HG03045 (cell line): Measurements from ENCODE around the gene GREM1.

Source experiments
- ATAC-seq: cut with Tn5 transposase; IDR thresholded peaks from one replicate; pipeline ENCODE4 v1.9.1; 2021; ENCODE audit warnings: mild to moderate bottlenecking, moderate library complexity; ENCODE audit not compliant: unreplicated experiment

The GREM1 gene

GRCh38 chr15:32778391-32779176, 60.8 kb downstream of the GREM1 start:
- ATAC-seq, result no peak

DNA sequence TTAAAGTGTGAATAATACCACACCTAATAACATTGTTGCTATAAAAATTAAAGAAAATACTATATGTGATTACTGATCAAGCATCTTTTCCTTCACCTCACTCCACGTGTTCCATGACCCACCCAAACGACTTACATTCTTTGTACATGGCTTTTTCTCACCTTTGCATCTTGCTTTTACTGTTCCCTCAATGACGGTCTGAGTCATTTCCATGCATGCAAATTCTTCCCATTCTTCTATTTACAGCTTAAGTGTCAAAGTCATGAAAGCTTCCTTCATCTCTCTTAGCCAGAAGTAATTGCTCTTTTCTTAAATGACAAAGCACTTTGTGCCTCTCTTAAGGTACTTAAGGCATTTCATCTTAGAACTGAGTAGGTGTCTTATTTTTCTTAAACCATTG, 64.0 kb downstream of the GREM1 start:
- ATAC-seq, result no peak

DNA sequence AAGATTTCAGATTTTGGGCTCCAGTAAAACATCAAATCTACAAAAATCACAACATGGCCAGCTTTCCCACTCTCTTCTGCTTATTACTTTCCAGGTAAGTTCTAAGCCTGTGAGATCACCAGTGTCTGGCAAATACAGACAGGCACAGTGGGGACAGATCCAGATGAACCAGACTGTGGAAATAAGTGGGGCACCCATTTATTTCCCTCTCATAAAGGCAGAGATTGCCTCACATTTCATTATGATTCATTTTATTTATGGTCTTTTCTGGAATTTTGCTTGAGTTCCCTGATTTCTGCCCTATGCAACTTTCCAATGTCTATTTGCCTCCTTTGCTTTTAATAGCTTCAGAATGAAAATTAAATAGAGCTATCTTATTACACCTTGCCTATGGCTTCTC, 66.8 kb downstream of the GREM1 start:
- no peak for ATAC-seq

GRCh38 chr15:32786906-32787305, 69.1 kb downstream of the GREM1 start:
- ATAC-seq, result no peak

DNA sequence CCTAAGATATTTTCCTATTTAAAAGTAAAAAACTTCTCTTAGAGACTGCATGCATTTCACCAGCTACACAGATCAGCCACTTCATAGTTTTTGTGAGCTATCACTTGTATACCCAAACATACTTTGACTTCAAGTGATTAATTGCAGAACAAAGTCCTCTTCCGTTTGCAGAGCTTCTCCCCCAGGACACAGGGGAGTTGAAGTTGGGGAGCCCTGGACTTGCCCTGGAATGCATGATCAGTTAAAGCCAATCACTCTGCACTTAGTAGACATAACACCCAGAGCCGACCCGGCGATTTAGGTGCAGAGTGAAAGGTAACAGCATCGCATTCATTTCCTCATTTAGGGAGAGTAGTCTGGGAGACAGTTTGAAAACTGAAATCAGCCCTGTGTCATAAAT, 70.1 kb downstream of the GREM1 start:
- no peak for ATAC-seq

DNA sequence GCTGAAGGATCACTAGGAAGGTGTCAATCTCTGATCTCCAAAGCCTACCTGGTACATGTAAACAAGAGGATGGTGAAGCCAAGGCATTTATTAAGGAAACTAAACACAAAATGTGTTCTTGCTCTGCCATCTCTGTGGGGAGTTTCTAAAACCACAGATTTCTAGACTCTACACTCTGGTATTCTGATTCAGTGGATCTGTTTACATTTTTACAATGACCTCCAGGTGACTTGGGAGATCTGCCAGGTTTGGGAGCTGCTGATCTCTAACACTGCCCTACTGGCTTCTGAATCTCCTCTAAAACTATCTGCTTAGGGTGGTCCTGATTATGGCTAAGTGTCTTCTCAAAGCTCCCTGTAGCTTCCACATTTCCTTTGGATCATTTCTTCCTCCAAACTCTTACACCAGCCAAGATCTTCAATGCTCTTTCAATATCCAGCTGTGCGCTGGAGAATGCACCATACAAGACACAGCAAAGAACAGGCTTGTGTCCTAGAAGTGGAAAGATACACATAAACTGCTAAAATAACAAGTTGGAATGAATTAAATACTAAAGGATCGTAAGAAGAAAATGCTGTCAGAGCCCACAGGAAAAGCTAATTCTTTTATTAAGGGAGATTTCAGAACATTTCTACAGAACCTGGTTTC, 72.7 kb downstream of the GREM1 start:
- ATAC-seq, result no peak

- no peak for ATAC-seq
Observed at GRCh38 chr15:32792436-32792835, 74.6 kb downstream of the GREM1 start.
